Parathyroid adenoma (tissue), 2 donors: ENCODE data around the gene CCL1.

Source experiments
- H2AFZ ChIP-seq: fragments of 300-600 bp; sonication (generic); one replicate; pipeline ENCODE4 v1.7.0; 2017; ENCODE audit warnings: antibody characterized with exemption, mild to moderate bottlenecking
- H3K27ac ChIP-seq: fragments of 300-600 bp; sonication (generic); one replicate; pipeline ENCODE4 v1.7.0; 2017
- H3K27me3 ChIP-seq: fragments of 300-600 bp; sonication (generic); one replicate; pipeline ENCODE4 v1.7.0; 2017; ENCODE audit warnings: low read length; ENCODE audit not compliant: control insufficient read depth, insufficient read depth
- H3K36me3 ChIP-seq: fragments of 300-600 bp; sonication (generic); one replicate; pipeline ENCODE4 v1.7.0; 2017; ENCODE audit warnings: low read length; ENCODE audit not compliant: control insufficient read depth, insufficient read depth
- H3K4me1 ChIP-seq: fragments of 300-600 bp; sonication (generic); one replicate; pipeline ENCODE4 v1.7.0; 2017; ENCODE audit warnings: control low read depth
- H3K4me2 ChIP-seq: fragments of 300-600 bp; sonication (generic); one replicate; pipeline ENCODE4 v1.7.0; 2017; ENCODE audit warnings: low read length
- H3K4me3 ChIP-seq: fragments of 300-600 bp; sonication (generic); one replicate; pipeline ENCODE4 v1.7.0; 2017; ENCODE audit warnings: low read depth, low read length
- H3K79me2 ChIP-seq: fragments of 300-600 bp; sonication (generic); one replicate; pipeline ENCODE4 v1.7.0; 2017; ENCODE audit warnings: control low read depth
- H3K9ac ChIP-seq: fragments of 300-600 bp; sonication (generic); one replicate; pipeline ENCODE4 v1.7.0; 2017; ENCODE audit warnings: mild to moderate bottlenecking
- H3K9me3 ChIP-seq: fragments of 300-600 bp; sonication (generic); one replicate; pipeline ENCODE4 v1.7.0; 2017; ENCODE audit warnings: low read length; ENCODE audit not compliant: control insufficient read depth
- CTCF ChIP-seq: fragments of 300-600 bp; sonication (generic); IDR thresholded peaks from one replicate; pipeline ENCODE4 v1.7.0; 2017; ENCODE audit warnings: antibody characterized with exemption, mild to moderate bottlenecking
- donor health status: primary hyperparathyroidism.

The CCL1 gene

GRCh38 chr17:34361478-34362061, 1.5 kb downstream of the CCL1 start:
- TF ChIP-seq CTCF: peak; percentile 96
- no peaks in the 10 kb centered on the region for H3K9me3 ChIP-seq
- no peak overlapping the region for H3K9ac ChIP-seq
- no peaks in the 10 kb centered on the region for H3K36me3 ChIP-seq
- H3K27me3 ChIP-seq: no peaks in the 10 kb centered on the region
- H3K27ac ChIP-seq: no peak overlapping the region
- no peak overlapping the region for H3K4me2 ChIP-seq
- no peaks in the 10 kb centered on the region for H3K79me2 ChIP-seq
- no peaks in the 10 kb centered on the region for H3K4me1 ChIP-seq
- H2AFZ ChIP-seq: no peak overlapping the region
- no peak overlapping the region for H3K4me3 ChIP-seq

- Histone ChIP-seq H2AFZ (no peak overlapping the region), H3K27me3 (no peaks in the 10 kb centered on the region), H3K4me3 (no peak overlapping the region), H3K27ac (no peak overlapping the region), H3K79me2 (no peaks in the 10 kb centered on the region), H3K4me2 (no peak overlapping the region), H3K4me1 (no peaks in the 10 kb centered on the region), H3K36me3 (no peaks in the 10 kb centered on the region), H3K9ac (no peak overlapping the region), H3K9me3 (no peaks in the 10 kb centered on the region)
- TF ChIP-seq CTCF: no peak
Observed at GRCh38 chr17:34360601-34361270, 2.3 kb downstream of the CCL1 start.

GRCh38 chr17:34358631-34359030, 4.4 kb downstream of the CCL1 start:
- H3K79me2 ChIP-seq: no peaks in the 10 kb centered on the region
- H3K36me3 ChIP-seq: no peaks in the 10 kb centered on the region
- H3K9ac ChIP-seq: no peak overlapping the region
- H3K27me3 ChIP-seq: no peaks in the 10 kb centered on the region
- no peak overlapping the region for H2AFZ ChIP-seq
- H3K4me2 ChIP-seq: no peak overlapping the region
- no peak for TF ChIP-seq CTCF
- H3K4me3 ChIP-seq: no peak overlapping the region
- H3K4me1 ChIP-seq: no peaks in the 10 kb centered on the region
- H3K9me3 ChIP-seq: no peaks in the 10 kb centered on the region
- H3K27ac ChIP-seq: no peak overlapping the region

GRCh38 chr17:34357398-34357797, 5.6 kb downstream of the CCL1 start:
- no peaks in the 10 kb centered on the region for H3K4me1 ChIP-seq
- no peaks in the 10 kb centered on the region for H3K79me2 ChIP-seq
- H3K4me3 ChIP-seq: no peak overlapping the region
- no peak overlapping the region for H2AFZ ChIP-seq
- no peaks in the 10 kb centered on the region for H3K36me3 ChIP-seq
- TF ChIP-seq CTCF: no peak
- no peaks in the 10 kb centered on the region for H3K27me3 ChIP-seq
- no peak overlapping the region for H3K27ac ChIP-seq
- H3K9me3 ChIP-seq: no peaks in the 10 kb centered on the region
- no peak overlapping the region for H3K9ac ChIP-seq
- H3K4me2 ChIP-seq: no peak overlapping the region

GRCh38 chr17:34356194-34356593, 6.8 kb downstream of the CCL1 start, which contains the start of gene CCL13:
TSS of gene CCL13 (plus strand) at chr17:34356480. CDS start at chr17:34356527, 47 bp downstream.
- no peaks in the 10 kb centered on the region for H3K27me3 ChIP-seq
- no peaks in the 10 kb centered on the region for H3K4me1 ChIP-seq
- H3K9ac ChIP-seq: no peak within 1 kb of the TSS
- no peaks in the 10 kb centered on the region for H3K79me2 ChIP-seq
- H3K9me3 ChIP-seq: no peaks in the 10 kb centered on the region
- no peaks in the 10 kb centered on the region for H3K36me3 ChIP-seq
- H3K27ac ChIP-seq: no peak within 1 kb of the TSS
- no peak within 1 kb of the TSS for H3K4me3 ChIP-seq
- no peak for TF ChIP-seq CTCF
- no peak within 1 kb of the TSS for H3K4me2 ChIP-seq
- H2AFZ ChIP-seq: no peak within 1 kb of the TSS
